Upper lobe of left lung (tissue), 6 donors: Measurements from ENCODE around the gene VAV2. TPM values are rescaled to one million over a fixed set of nuclear protein-coding genes. Genes with fewer than 3 reads are reported as not detected.

ENCODE experiments used
- ATAC-seq, 2 donors: fragments of 200-7000 bp; cut with Tn5 transposase; one replicate each; pipeline ENCODE4 v1.9.1; 2022; ENCODE audit warnings: mild to moderate bottlenecking in 2 of 2, moderate library complexity in 2 of 2; ENCODE audit not compliant: low FRiP score in 2 of 2
- DNase-seq, 2 donors: peaks; one replicate each; pipeline ENCODE4 v3.0.0-alpha.2; 2019 to 2020
- H3K27ac ChIP-seq, 4 donors: fragments of 200-600 bp; sonication (generic); one replicate each; pipeline ENCODE4 v1.5.1; 2016 to 2019
- H3K27me3 ChIP-seq, 4 donors: fragments of 200-600 bp; sonication (generic); one replicate each; pipeline ENCODE4 v1.5.1; 2017 to 2019
- H3K36me3 ChIP-seq, 4 donors: fragments of 200-600 bp; sonication (generic); one replicate each; pipeline ENCODE4 v1.5.1; 2016 to 2019
- H3K4me1 ChIP-seq, 4 donors: fragments of 200-600 bp; sonication (generic); one replicate each; pipeline ENCODE4 v1.5.1; 2018 to 2019
- H3K4me3 ChIP-seq, 4 donors: fragments of 200-600 bp; sonication (generic); one replicate each; pipeline ENCODE4 v1.5.1; 2017 to 2019; ENCODE audit warnings: mild to moderate bottlenecking in 2 of 4, moderate library complexity in 1 of 4
- H3K9me3 ChIP-seq, 4 donors: fragments of 200-600 bp; sonication (generic); one replicate each; pipeline ENCODE4 v1.5.1; 2018 to 2019
- CTCF ChIP-seq, 6 experiments: fragments of 450-650 bp in 4 of 6; fragments of 200-600 bp in 2 of 6; sonication (generic) in 2 of 6; IDR thresholded peaks; one replicate each; pipeline ENCODE4 v1.5.1; 2016 to 2019; ENCODE audit warnings: antibody characterized with exemption in 6 of 6
- EP300 ChIP-seq, 4 donors: sonication (generic); formaldehyde crosslinking; IDR thresholded peaks; one replicate each; pipeline ENCODE4 v1.5.1; 2017; ENCODE audit warnings: antibody characterized with exemption in 4 of 4, control low read depth in 2 of 4
- POLR2A ChIP-seq, 4 donors: fragments of 450-650 bp; IDR thresholded peaks; one replicate each; pipeline ENCODE4 v1.5.1; 2016 to 2017; ENCODE audit warnings: antibody characterized with exemption in 4 of 4, mild to moderate bottlenecking in 2 of 4
- POLR2AphosphoS5 ChIP-seq, 2 donors: sonication (generic); formaldehyde crosslinking; IDR thresholded peaks; one replicate each; pipeline ENCODE4 v1.5.1; 2017; ENCODE audit warnings: antibody characterized with exemption in 2 of 2
- WGBS, 2 donors: methylation state at CpG; one replicate each; pipeline ENCODE4 v1.1.5; 2017 to 2018; 5-methylcytosine and 5-hydroxymethylcytosine counted together
- total RNA-seq, 6 donors: library from RNA; depleted of rRNA in 4 of 6; stranded (reverse); fragments of >200 nt in 4 of 6; gene quantifications; one replicate each; pipeline versions ENCODE4 v1.1.0 to v1.2.1, GENCODE V29; 2016 to 2021
- donor health status: DM: no; HTN: no; CAD: no; lungs with moderate emphysema.
- donor health status: DM: no; HTN: yes; CAD: no; lungs with severe emphysema.

VAV2 gene
- total RNA-seq, 6 donors from 2014 or later, result 12.0 to 38.8 (median 22.0) TPM

DNA sequence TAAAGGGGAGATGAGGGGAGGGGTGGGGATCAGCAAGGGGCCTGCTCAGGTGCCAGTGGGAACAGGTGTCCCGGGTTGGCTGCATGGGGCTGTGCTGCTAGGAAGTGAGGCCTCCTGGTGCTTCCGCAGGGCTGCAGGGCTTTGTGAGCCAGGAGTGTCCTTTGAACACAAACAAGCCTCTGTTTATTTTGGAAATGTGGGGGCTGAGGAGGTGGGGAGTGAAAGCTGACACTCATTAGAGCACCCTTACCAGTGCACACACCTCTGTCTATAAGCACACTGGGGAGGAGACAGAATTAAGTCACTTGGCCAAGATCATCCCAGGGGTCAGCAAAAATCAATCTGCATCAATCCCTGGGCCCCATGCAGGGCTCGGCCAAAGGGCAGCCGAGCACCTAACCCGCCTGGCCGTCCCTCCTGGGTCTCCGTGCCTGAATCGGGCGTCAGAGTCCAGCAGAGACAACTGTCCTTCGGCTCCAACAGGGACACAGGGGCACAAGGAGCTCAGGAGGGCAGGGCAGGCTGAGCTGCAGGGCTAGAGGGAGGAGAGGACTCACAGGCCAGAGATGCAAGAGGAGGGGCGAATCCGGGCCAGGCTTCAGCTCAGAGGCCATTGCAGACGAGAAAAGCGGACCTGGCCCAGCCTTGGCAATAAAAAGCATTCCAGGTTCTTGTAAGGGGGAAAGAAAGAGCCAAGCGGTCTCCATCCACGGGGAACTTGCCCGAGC is 99.8 kb downstream of the VAV2 start:
- Histone ChIP-seq H3K4me1 (no peaks in the 10 kb centered on the region), H3K27me3 (no peaks in the 10 kb centered on the region), H3K9me3 (no peaks in the 10 kb centered on the region), H3K36me3 (no peaks in the 10 kb centered on the region), H3K27ac (no peak overlapping the region), H3K4me3 (no peak overlapping the region)
- TF ChIP-seq POLR2A (IDR thresholded peaks at IDR 0.05) (no peak), EP300 (IDR thresholded peaks at IDR 0.05) (no peak), POLR2AphosphoS5 (IDR thresholded peaks at IDR 0.05) (no peak), CTCF (IDR thresholded peaks at IDR 0.05) (no peak)
- no peak for ATAC-seq
- WGBS, 2 donors, result 85 to 86% methylated on average over 12 to 17 of the region's 17 CpGs
- DNase-seq, result no peak

- H3K4me1 ChIP-seq, result no peaks in the 10 kb centered on the region
- no peak overlapping the region for H3K27ac ChIP-seq
- 86 to 100% methylated on average over 3 to 6 of the region's 7 CpGs for WGBS, 2 donors
- H3K4me3 ChIP-seq, result no peak overlapping the region
- no peaks in the 10 kb centered on the region for H3K9me3 ChIP-seq
- no peak for TF ChIP-seq EP300 (IDR thresholded peaks at IDR 0.05)
- no peak for TF ChIP-seq POLR2AphosphoS5 (IDR thresholded peaks at IDR 0.05)
- TF ChIP-seq CTCF (IDR thresholded peaks at IDR 0.05), result no peak
- TF ChIP-seq POLR2A (IDR thresholded peaks at IDR 0.05), result no peak
- no peak for DNase-seq
- no peak for ATAC-seq
- no peaks in the 10 kb centered on the region for H3K36me3 ChIP-seq
- no peaks in the 10 kb centered on the region for H3K27me3 ChIP-seq
Observed at GRCh38 chr9:133891741-133892140, 100.4 kb downstream of the VAV2 start.

GRCh38 chr9:133890583-133890982 is 101.5 kb downstream of the VAV2 start:
- Histone ChIP-seq H3K4me3 (no peak overlapping the region), H3K4me1 (no peaks in the 10 kb centered on the region), H3K27me3 (no peaks in the 10 kb centered on the region), H3K27ac (no peak overlapping the region), H3K9me3 (no peaks in the 10 kb centered on the region), H3K36me3 (no peaks in the 10 kb centered on the region)
- WGBS, 2 donors, result 90 to 93% methylated on average over 8 of the region's 8 CpGs
- DNase-seq (no peak), ATAC-seq (no peak)
- TF ChIP-seq EP300 (IDR thresholded peaks at IDR 0.05) (no peak), POLR2A (IDR thresholded peaks at IDR 0.05) (no peak), POLR2AphosphoS5 (IDR thresholded peaks at IDR 0.05) (no peak), CTCF (IDR thresholded peaks at IDR 0.05) (no peak)

- H3K4me3 ChIP-seq, result no peak overlapping the region
- TF ChIP-seq POLR2AphosphoS5 (IDR thresholded peaks at IDR 0.05) (no peak), CTCF (IDR thresholded peaks at IDR 0.05) (no peak), POLR2A (IDR thresholded peaks at IDR 0.05) (no peak), EP300 (IDR thresholded peaks at IDR 0.05) (no peak)
- H3K27ac ChIP-seq, result no peak overlapping the region
- no peak for DNase-seq
- H3K36me3 ChIP-seq, result no peaks in the 10 kb centered on the region
- 85 to 86% methylated on average over 20 to 24 of the region's 24 CpGs for WGBS, 2 donors
- H3K9me3 ChIP-seq, result no peaks in the 10 kb centered on the region
- no peak for ATAC-seq
- H3K27me3 ChIP-seq, result no peaks in the 10 kb centered on the region
- H3K4me1 ChIP-seq, result no peaks in the 10 kb centered on the region
Observed at GRCh38 chr9:133889584-133890301, 102.4 kb downstream of the VAV2 start.
